ENCODE data around the gene MECP2.

GRCh38 chrX:154013001-154013421 is 84.5 kb downstream of the MECP2 start:
- TF ChIP-seq POLR2AphosphoS5 (IDR thresholded peaks at IDR 0.05) (no peak), POLR2A (IDR thresholded peaks at IDR 0.05; ENCODE audit: low read depth) (no peak)
- TF ChIP-seq, protein P1, sequence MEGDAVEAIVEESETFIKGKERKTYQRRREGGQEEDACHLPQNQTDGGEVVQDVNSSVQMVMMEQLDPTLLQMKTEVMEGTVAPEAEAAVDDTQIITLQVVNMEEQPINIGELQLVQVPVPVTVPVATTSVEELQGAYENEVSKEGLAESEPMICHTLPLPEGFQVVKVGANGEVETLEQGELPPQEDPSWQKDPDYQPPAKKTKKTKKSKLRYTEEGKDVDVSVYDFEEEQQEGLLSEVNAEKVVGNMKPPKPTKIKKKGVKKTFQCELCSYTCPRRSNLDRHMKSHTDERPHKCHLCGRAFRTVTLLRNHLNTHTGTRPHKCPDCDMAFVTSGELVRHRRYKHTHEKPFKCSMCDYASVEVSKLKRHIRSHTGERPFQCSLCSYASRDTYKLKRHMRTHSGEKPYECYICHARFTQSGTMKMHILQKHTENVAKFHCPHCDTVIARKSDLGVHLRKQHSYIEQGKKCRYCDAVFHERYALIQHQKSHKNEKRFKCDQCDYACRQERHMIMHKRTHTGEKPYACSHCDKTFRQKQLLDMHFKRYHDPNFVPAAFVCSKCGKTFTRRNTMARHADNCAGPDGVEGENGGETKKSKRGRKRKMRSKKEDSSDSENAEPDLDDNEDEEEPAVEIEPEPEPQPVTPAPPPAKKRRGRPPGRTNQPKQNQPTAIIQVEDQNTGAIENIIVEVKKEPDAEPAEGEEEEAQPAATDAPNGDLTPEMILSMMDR (IDR thresholded peaks at IDR 0.05) = no peak

All from esophagus muscularis mucosa (tissue), 3 donors.